SU-DHL-6 (cell line): ENCODE measurements around the gene ATF6.

Experiments used
- H2AFZ ChIP-seq: fragments of 200-600 bp; sonication (generic); 2 replicates; pipeline ENCODE4 v1.6.1; 2014; ENCODE audit warnings: low read depth, mild to moderate bottlenecking, moderate library complexity, mixed read lengths, antibody characterized with exemption, low read length; ENCODE audit not compliant: severe bottlenecking
- H3F3A ChIP-seq: fragments of 200-600 bp; shearing (Covaris generic); 2 replicates; pipeline ENCODE4 v1.6.0; 2016; ENCODE audit warnings: antibody characterized with exemption, mild to moderate bottlenecking; ENCODE audit not compliant: insufficient read depth
- H3K27ac ChIP-seq: fragments of 200-600 bp; sonication (generic); 2 replicates; pipeline ENCODE4 v1.5.1; 2016; ENCODE audit warnings: low read depth, mild to moderate bottlenecking, low read length, moderate library complexity, mixed read lengths
- H3K27me3 ChIP-seq: fragments of 200-600 bp; sonication (generic), shearing (Covaris generic); 2 replicates; pipeline ENCODE4 v1.6.0; 2014; ENCODE audit warnings: mild to moderate bottlenecking, low read length
- H3K36me3 ChIP-seq: fragments of 200-600 bp; sonication (generic); 2 replicates; pipeline ENCODE4 v1.6.1; 2014; ENCODE audit warnings: mild to moderate bottlenecking, low read length, mixed read lengths
- H3K4me2 ChIP-seq: fragments of 300-600, 200-600 bp; shearing (Covaris generic), sonication (generic); 2 replicates; pipeline ENCODE4 v1.6.0; 2014; ENCODE audit warnings: low read length, low read depth, mild to moderate bottlenecking; ENCODE audit not compliant: poor library complexity, severe bottlenecking
- H3K4me3 ChIP-seq: fragments of 200-600 bp; sonication (generic); 2 replicates; pipeline ENCODE4 v1.5.1; 2014; ENCODE audit warnings: antibody characterized with exemption, low read length, mild to moderate bottlenecking, mixed read lengths; ENCODE audit not compliant: insufficient read depth, poor library complexity, severe bottlenecking
- H3K79me2 ChIP-seq: fragments of 200-600 bp; sonication (generic); 2 replicates; pipeline ENCODE4 v1.6.1; 2014; ENCODE audit warnings: mild to moderate bottlenecking, low read length, moderate library complexity; ENCODE audit not compliant: insufficient read depth
- H3K9ac ChIP-seq: fragments of 200-600 bp; sonication (generic); 2 replicates; pipeline ENCODE4 v1.7.0; 2014; ENCODE audit warnings: mild to moderate bottlenecking, low read length
- H3K9me2 ChIP-seq: fragments of 200-600 bp; sonication (generic); replicated peaks from 2 replicates; pipeline ENCODE4 v1.6.1; 2014; ENCODE audit warnings: low read length; ENCODE audit not compliant: insufficient read depth
- H3K9me3 ChIP-seq: fragments of 200-600 bp; sonication (generic); 2 replicates; pipeline ENCODE4 v1.6.1; 2014; ENCODE audit warnings: low read length, mixed read lengths; ENCODE audit not compliant: insufficient read depth
- H4K20me1 ChIP-seq: fragments of 200-600 bp; sonication (generic); 2 replicates; pipeline ENCODE4 v1.6.1; 2014; ENCODE audit warnings: low read depth, mild to moderate bottlenecking, antibody characterized with exemption, low read length, moderate library complexity, mixed read lengths
- EZH2phosphoT487 ChIP-seq: fragments of 200-600 bp; sonication (generic), shearing (Covaris generic); conservative IDR thresholded peaks from 2 replicates; pipeline ENCODE4 v1.6.1; 2018; ENCODE audit warnings: mild to moderate bottlenecking, antibody characterized with exemption, low read length, moderate library complexity, mixed read lengths
- TF ChIP-seq, protein P1 (sequence below): fragments of 200-600 bp; sonication (generic); IDR thresholded peaks from one replicate; pipeline ENCODE4 v1.5.1; 2017; ENCODE audit warnings: antibody characterized with exemption, mild to moderate bottlenecking, low read length, moderate library complexity; ENCODE audit not compliant: insufficient read depth, poor library complexity, severe bottlenecking

The ATF6 gene

DNA sequence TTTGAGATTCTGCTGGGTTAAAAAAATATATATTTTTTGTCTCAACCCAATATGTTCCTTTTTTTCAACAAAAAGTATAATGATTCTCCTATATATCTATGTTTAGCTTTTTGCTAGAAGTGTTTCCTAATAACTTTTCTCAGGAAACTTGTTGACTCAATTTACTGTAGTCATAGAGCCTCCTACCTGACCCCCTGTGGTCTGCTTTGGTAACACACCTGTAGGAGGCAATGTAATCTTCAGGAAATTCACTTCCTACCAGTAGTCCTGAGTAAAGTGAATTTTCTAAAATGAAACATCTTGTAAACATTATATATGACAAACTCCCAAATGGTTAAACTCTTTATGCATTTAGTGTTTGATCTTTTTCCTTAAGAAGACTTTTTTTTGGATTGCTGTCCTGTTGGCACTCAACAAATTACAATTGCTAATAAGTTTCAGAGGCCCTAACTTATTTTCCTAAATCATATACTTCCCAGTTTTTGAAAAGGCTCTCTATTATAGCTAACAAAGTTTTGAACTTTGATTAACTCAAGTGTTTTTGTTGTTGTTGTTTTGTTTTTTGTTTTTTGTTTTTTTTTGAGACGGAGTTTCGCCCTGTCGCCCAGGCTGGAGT lies 139.3 kb downstream of the ATF6 start:
- Histone ChIP-seq H3K9ac (no peak overlapping the region), H3K36me3 (no peaks in the 10 kb centered on the region), H3K4me3 (no peak overlapping the region), H3K9me2 (no peaks in the 10 kb centered on the region), H3K4me2 (no peak overlapping the region), H3K27me3 (no peaks in the 10 kb centered on the region), H3K9me3 (no peaks in the 10 kb centered on the region), H2AFZ (no peak overlapping the region), H4K20me1 (no peaks in the 10 kb centered on the region), H3F3A (no peaks in the 10 kb centered on the region; the same call in 1 of the 2 replicates), H3K79me2 (no peaks in the 10 kb centered on the region), H3K27ac (no peak overlapping the region)
- TF ChIP-seq, protein P1, sequence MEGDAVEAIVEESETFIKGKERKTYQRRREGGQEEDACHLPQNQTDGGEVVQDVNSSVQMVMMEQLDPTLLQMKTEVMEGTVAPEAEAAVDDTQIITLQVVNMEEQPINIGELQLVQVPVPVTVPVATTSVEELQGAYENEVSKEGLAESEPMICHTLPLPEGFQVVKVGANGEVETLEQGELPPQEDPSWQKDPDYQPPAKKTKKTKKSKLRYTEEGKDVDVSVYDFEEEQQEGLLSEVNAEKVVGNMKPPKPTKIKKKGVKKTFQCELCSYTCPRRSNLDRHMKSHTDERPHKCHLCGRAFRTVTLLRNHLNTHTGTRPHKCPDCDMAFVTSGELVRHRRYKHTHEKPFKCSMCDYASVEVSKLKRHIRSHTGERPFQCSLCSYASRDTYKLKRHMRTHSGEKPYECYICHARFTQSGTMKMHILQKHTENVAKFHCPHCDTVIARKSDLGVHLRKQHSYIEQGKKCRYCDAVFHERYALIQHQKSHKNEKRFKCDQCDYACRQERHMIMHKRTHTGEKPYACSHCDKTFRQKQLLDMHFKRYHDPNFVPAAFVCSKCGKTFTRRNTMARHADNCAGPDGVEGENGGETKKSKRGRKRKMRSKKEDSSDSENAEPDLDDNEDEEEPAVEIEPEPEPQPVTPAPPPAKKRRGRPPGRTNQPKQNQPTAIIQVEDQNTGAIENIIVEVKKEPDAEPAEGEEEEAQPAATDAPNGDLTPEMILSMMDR, result peak; percentile 43
- no peak for TF ChIP-seq EZH2phosphoT487

DNA sequence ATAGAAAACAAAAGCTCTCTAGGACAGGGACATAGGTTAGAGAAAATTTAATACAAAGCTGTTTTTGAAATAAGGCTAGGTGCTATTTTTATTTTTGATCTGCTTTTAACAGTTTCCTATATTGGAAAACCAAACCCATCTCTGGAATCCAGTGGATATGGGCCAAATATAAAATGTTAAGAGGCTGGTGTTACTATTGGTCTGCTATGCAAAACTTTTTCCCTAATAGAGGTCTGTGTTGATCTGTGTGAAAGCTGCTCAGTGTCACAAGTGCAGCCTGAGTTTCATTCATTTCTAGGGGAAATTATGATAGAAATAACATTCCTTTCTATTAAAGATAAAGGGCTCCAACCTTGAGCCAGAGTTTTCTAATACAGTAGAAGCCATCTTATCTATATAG lies 141.1 kb downstream of the ATF6 start:
- no peaks in the 10 kb centered on the region; the same call in 1 of the 2 replicates for H3F3A ChIP-seq
- no peaks in the 10 kb centered on the region for H3K36me3 ChIP-seq
- no peak overlapping the region for H2AFZ ChIP-seq
- no peak for TF ChIP-seq EZH2phosphoT487
- TF ChIP-seq, protein P1, result no peak
- no peaks in the 10 kb centered on the region for H3K9me2 ChIP-seq
- H3K27me3 ChIP-seq, result no peaks in the 10 kb centered on the region
- H3K27ac ChIP-seq, result no peak overlapping the region
- H3K9me3 ChIP-seq, result no peaks in the 10 kb centered on the region
- no peak overlapping the region for H3K4me2 ChIP-seq
- no peaks in the 10 kb centered on the region for H4K20me1 ChIP-seq
- no peak overlapping the region for H3K4me3 ChIP-seq
- no peak overlapping the region for H3K9ac ChIP-seq
- no peaks in the 10 kb centered on the region for H3K79me2 ChIP-seq

DNA sequence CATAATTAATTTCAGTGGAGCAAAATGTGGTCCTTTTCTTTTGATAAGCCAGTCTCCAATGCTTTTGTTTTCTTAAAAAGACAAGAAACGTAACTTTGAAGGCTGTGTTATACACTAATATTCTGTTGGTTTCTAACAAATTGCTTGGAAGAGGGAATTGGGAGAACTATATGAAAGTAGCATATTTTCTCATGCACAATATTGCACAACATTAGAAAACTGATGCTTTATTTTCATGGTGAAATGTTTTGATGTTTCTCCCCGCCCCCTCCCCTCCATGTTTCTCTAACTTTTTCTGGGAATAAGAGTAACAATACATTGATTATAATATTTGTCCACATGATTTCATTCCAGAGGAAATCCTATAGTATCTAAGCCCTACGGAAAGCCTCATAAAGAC lies 142.1 kb downstream of the ATF6 start:
- peaks cover 8% of the 10 kb centered on the region for H3K36me3 ChIP-seq
- no peaks in the 10 kb centered on the region for H3K27me3 ChIP-seq
- no peaks in the 10 kb centered on the region for H4K20me1 ChIP-seq
- TF ChIP-seq EZH2phosphoT487, result no peak
- TF ChIP-seq, protein P1, result no peak
- no peak overlapping the region for H3K4me2 ChIP-seq
- no peaks in the 10 kb centered on the region for H3K9me3 ChIP-seq
- H3K9me2 ChIP-seq, result no peaks in the 10 kb centered on the region
- H3F3A ChIP-seq, result no peaks in the 10 kb centered on the region; the same call in 1 of the 2 replicates
- no peak overlapping the region for H3K9ac ChIP-seq
- H3K27ac ChIP-seq, result no peak overlapping the region
- H3K4me3 ChIP-seq, result no peak overlapping the region
- H3K79me2 ChIP-seq, result no peaks in the 10 kb centered on the region
- no peak overlapping the region for H2AFZ ChIP-seq
